Loucy (cell line): ENCODE measurements around the gene RPA1.

Experiments used
- H2AFZ ChIP-seq: fragments of 200-600 bp; sonication (generic); 2 replicates; pipeline ENCODE4 v1.6.0; 2016; ENCODE audit warnings: antibody characterized with exemption, mild to moderate bottlenecking, low read length, moderate library complexity
- H3F3A ChIP-seq: fragments of 200-600 bp; 2 replicates; pipeline ENCODE4 v1.6.0; 2016; ENCODE audit warnings: antibody characterized with exemption, low read depth, mild to moderate bottlenecking
- H3K27me3 ChIP-seq: fragments of 200-600 bp; sonication (generic); 2 replicates; pipeline ENCODE4 v1.6.1; 2014; ENCODE audit warnings: low read length, mild to moderate bottlenecking; ENCODE audit not compliant: insufficient read depth, poor library complexity, severe bottlenecking
- H3K36me3 ChIP-seq: fragments of 200-600 bp; sonication (generic); 2 replicates; pipeline ENCODE4 v1.6.1; 2016; ENCODE audit warnings: low read length; ENCODE audit not compliant: insufficient read depth
- H3K4me1 ChIP-seq: fragments of 200-600 bp; sonication (generic); 2 replicates; pipeline ENCODE4 v1.5.1; 2014; ENCODE audit warnings: low read length, mild to moderate bottlenecking; ENCODE audit not compliant: insufficient read depth, poor library complexity, severe bottlenecking
- H3K4me2 ChIP-seq: fragments of 200-600 bp; sonication (generic); 2 replicates; pipeline ENCODE4 v1.6.0; 2014; ENCODE audit warnings: antibody characterized with exemption, low read length, low read depth, mild to moderate bottlenecking; ENCODE audit not compliant: poor library complexity, severe bottlenecking
- H3K4me3 ChIP-seq: fragments of 200-600 bp; sonication (generic); 2 replicates; pipeline ENCODE4 v1.5.1; 2014; ENCODE audit warnings: low read length, mild to moderate bottlenecking, mixed read lengths; ENCODE audit not compliant: poor library complexity, severe bottlenecking
- H3K79me2 ChIP-seq: fragments of 200-600 bp; sonication (generic); 2 replicates; pipeline ENCODE4 v1.6.1; 2014; ENCODE audit warnings: low read length; ENCODE audit not compliant: insufficient read depth
- H3K9ac ChIP-seq: fragments of 200-600 bp; sonication (generic); 2 replicates; pipeline ENCODE4 v1.6.0; 2014; ENCODE audit warnings: mild to moderate bottlenecking, low read depth, low read length, moderate library complexity; ENCODE audit not compliant: poor library complexity, severe bottlenecking
- H3K9me2 ChIP-seq: fragments of 200-600 bp; sonication (generic); replicated peaks from 2 replicates; pipeline ENCODE4 v1.6.1; 2016; ENCODE audit warnings: low read depth, low read length, mixed read lengths
- H3K9me3 ChIP-seq: fragments of 200-600 bp; sonication (generic); 2 replicates; pipeline ENCODE4 v1.6.1; 2014; ENCODE audit warnings: mild to moderate bottlenecking, antibody characterized with exemption, low read length, low read depth; ENCODE audit not compliant: insufficient read depth
- H4K20me1 ChIP-seq: fragments of 200-600 bp; sonication (generic); 2 replicates; pipeline ENCODE4 v1.6.0; 2014; ENCODE audit warnings: antibody characterized with exemption, low read length, mild to moderate bottlenecking; ENCODE audit not compliant: insufficient read depth, poor library complexity, severe bottlenecking
- CTCF ChIP-seq: fragments of 200-600 bp; sonication (generic); conservative IDR thresholded peaks from 2 replicates; pipeline ENCODE4 v1.5.1; 2014; ENCODE audit warnings: mild to moderate bottlenecking, antibody characterized with exemption, low read length
- EZH2phosphoT487 ChIP-seq: fragments of 200-600 bp; IDR thresholded peaks from 2 replicates; pipeline ENCODE4 v1.6.1; 2018; ENCODE audit warnings: antibody characterized with exemption, mild to moderate bottlenecking, moderate library complexity, borderline replicate concordance

RPA1 gene

GRCh38 chr17:1918346-1919162, 88.7 kb downstream of the RPA1 start:
- H2AFZ ChIP-seq = no peak overlapping the region
- H3K4me2 ChIP-seq = no peak overlapping the region
- no peaks in the 10 kb centered on the region for H3K4me1 ChIP-seq
- no peaks in the 10 kb centered on the region for H3K27me3 ChIP-seq
- no peak overlapping the region for H3K9ac ChIP-seq
- no peaks in the 10 kb centered on the region for H3K9me2 ChIP-seq
- H3K9me3 ChIP-seq = no peaks in the 10 kb centered on the region
- no peaks in the 10 kb centered on the region for H3K36me3 ChIP-seq
- H4K20me1 ChIP-seq = no peaks in the 10 kb centered on the region
- no peaks in the 10 kb centered on the region for H3F3A ChIP-seq
- H3K79me2 ChIP-seq = no peaks in the 10 kb centered on the region
- H3K4me3 ChIP-seq = no peak overlapping the region
- TF ChIP-seq CTCF = no peak
- no peak for TF ChIP-seq EZH2phosphoT487

- no peak overlapping the region for H3K4me3 ChIP-seq
- H3K27me3 ChIP-seq = no peaks in the 10 kb centered on the region
- H3F3A ChIP-seq = no peaks in the 10 kb centered on the region
- no peak overlapping the region for H3K9ac ChIP-seq
- no peak overlapping the region for H2AFZ ChIP-seq
- no peaks in the 10 kb centered on the region for H3K9me2 ChIP-seq
- no peaks in the 10 kb centered on the region for H3K9me3 ChIP-seq
- no peak overlapping the region for H3K4me2 ChIP-seq
- H3K36me3 ChIP-seq = no peaks in the 10 kb centered on the region
- no peaks in the 10 kb centered on the region for H3K79me2 ChIP-seq
- no peaks in the 10 kb centered on the region for H4K20me1 ChIP-seq
- H3K4me1 ChIP-seq = no peaks in the 10 kb centered on the region
- TF ChIP-seq CTCF (no peak), EZH2phosphoT487 (no peak)
Observed at GRCh38 chr17:1919201-1919600, 89.4 kb downstream of the RPA1 start.

GRCh38 chr17:1920948-1921351, 91.1 kb downstream of the RPA1 start:
- Histone ChIP-seq H3K4me2 (no peak overlapping the region), H3K4me3 (no peak overlapping the region), H3K79me2 (no peaks in the 10 kb centered on the region), H3K9me2 (no peaks in the 10 kb centered on the region), H3K9me3 (no peaks in the 10 kb centered on the region), H3F3A (no peaks in the 10 kb centered on the region), H2AFZ (no peak overlapping the region), H4K20me1 (no peaks in the 10 kb centered on the region), H3K27me3 (no peaks in the 10 kb centered on the region), H3K36me3 (no peaks in the 10 kb centered on the region), H3K9ac (no peak overlapping the region), H3K4me1 (no peaks in the 10 kb centered on the region)
- TF ChIP-seq EZH2phosphoT487 (no peak), CTCF (no peak)
